GM19025 (cell line): ENCODE measurements around the gene SH3RF3.

Experiments
- ATAC-seq: cut with Tn5 transposase; IDR thresholded peaks from one replicate; pipeline ENCODE4 v1.9.1; 2021; ENCODE audit warnings: mild to moderate bottlenecking, low read depth, moderate library complexity; ENCODE audit not compliant: unreplicated experiment

SH3RF3 gene

DNA sequence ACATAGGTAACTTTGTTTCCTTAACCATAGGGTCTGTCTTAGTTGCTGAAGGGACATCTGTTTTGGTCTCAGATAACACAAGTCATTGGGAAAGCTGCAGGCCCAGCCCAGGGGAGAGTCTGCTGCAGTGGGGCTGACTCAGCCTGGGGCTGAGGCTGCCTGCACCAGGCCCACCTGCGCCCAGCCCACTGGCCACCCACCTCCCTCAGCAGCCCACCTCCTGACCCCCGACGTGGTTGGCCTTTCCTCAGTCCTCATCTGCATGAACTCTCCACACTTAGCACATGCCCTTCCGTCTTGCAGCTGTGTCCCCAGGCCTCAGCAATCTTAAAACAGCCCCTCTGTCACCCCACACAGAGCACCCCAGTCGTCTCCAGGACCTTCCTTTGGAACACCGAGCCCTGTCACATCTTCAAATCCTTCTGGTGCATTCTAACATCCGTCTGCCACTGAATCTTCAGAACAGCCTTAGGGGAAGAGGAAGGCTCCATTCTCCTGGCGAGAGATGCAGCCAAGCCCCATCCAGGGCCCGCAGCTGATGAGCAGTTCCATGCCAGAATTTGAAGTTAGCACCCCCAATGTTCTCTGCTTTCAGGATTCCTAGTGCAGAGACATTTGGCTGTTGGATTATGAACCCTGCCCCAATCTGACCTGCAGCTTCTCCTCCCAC, 253.4 kb downstream of the SH3RF3 start:
- ATAC-seq, result no peak

DNA sequence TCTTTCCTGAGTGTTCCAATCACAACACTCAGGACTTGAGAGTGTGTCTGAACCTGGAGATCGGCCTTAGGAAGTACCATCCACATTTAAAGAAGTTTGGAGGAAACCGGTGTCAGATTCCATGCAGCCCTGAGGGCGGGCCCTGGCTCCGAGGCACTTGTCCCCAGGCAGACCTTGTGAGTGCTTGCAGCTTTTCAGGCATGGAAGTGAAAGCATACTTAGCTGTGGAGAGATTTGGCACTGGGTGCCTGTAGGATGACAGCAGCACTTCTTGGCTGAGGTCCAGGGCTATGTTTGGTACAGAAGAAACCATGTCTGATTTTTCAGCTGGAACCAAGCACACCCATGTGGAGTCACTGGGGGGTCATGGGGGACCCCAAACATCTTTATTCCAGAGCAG, 253.9 kb downstream of the SH3RF3 start:
- ATAC-seq, result no peak

DNA sequence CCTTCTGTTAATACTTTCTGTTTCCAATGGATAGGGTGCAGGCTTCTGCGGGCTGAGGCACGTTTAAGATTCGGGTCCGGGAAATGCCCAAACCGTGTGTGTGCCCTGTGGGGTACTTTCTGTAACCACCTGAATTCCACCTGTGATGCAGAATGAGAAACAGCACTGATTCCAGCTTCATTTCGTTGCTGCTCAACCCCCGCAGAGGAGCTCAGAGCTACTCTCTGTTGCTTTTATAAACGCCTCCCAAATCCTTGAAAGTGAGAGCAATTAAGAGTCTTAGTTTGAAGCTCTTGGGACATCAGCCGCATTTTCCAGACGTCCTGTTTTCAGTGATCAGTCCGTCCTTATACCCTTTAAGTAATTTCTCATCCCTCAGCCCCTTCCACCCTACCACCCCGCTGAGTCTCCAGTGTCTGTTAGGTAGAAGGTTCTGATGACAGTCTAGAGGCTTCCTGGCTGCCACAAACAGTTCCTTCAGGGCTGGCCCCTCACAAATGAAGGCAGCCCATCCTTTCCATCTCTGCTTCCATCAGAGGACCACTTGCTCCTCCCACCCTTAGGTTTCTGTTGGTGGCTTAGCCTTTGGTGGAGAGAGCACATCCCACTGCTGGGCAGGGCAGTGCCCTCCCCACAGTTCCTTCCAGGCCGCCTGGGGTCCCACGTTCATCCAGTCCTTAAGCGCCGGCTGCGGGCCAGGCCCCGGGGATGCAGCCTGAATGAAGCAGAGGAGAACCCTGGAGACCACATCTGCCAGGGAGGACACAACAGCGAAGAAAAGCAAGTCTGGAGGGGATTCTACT, 254.7 kb downstream of the SH3RF3 start:
- ATAC-seq, result no peak

DNA sequence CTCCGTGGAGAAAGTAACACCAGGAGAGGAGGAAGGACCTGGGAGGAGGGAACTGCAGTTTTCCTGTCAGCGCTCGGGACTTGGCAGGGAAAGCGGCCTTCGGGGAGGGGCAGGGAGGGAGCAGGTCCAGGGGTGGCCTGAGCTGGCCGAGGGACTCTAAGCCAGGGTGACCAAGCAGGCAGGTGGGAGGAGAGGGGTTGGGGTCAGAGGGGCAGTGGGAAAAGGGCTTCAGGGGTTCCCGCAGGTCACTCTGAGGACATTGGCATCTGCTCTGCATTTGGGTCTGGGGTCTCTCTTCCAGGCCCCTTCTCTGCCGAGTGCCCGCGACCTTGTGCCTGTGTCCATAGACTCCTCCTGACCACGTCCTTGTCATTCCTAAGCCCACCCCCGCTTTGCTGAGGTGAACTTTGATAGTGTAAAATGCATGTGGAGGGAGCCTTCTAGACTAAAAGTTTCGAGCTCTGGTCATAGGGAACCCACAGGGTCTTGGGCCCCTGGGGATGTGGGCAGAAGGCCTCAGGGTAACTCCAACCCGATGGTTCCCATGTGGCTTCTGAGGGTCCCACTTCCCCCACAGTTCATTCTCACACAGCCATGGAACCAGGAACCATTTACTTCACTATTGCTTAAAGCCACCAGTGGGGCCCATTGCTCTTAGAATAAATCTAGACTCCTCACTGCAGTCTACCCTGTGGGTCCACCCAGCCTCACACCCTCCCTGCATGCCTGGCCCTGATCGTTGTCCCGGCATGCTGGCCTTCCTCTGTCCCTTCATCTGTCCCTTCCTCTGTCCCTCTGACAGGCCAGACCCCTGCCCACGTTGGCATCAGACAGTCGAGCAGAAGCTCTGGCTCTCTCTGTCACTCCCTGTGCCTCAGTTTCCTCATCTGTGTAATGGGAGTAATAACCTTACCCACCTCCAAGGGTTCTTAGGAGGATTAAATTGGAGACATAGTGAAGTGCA, 255.6 kb downstream of the SH3RF3 start:
- no peak for ATAC-seq

DNA sequence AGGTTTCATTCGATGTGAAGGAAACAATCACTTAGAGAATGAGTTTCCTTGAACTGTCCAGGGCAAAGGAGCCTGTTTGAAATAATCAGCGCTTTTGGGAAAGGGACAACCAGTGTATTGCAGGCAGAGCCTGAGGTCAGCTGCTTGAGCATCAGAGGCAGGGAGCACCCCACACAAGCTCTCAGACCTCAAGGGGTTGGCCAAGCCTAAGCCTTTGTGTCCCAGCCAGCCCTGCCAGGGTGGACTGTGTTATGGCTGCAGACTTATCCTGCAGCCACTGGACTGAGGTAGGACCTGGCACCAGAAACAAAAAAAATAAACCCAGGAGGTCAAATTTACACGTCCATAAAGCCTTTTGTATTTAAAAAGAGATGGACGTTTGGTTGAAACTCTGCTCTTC, 256.5 kb downstream of the SH3RF3 start:
- no peak for ATAC-seq

DNA sequence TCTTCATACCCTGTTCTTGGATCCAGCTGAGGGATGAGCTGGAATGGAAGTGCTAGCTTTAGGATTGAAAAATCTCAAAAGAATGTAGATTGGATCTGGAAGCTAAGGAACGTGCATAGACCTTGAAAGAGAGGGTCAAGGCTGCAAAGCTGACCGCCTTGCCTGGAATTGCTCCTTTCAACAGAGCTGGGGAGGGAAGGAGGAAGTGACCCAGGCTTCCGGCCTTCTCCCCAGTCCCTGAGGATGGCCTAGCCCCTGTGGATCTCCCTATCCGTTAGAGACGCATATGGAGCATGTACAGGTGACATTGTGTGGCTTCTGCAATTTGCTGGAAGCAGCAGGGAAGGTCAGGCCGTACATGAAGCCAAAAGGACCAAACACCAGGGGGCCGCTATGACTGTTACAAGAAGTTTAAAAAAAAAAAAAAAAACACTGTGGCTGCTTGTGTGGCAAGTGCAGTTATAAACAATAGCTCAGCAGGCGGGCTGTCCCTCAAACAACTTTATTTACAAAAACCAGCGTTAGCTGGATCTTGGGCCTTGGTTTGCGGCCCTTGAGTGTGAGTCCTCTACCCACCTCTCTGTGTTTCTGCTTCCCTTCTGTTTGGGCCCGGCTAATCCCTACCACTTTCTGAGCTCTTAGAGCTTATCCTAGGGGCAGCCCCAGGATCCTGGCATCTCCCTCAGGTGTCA, 257.1 kb downstream of the SH3RF3 start:
- ATAC-seq, result no peak

DNA sequence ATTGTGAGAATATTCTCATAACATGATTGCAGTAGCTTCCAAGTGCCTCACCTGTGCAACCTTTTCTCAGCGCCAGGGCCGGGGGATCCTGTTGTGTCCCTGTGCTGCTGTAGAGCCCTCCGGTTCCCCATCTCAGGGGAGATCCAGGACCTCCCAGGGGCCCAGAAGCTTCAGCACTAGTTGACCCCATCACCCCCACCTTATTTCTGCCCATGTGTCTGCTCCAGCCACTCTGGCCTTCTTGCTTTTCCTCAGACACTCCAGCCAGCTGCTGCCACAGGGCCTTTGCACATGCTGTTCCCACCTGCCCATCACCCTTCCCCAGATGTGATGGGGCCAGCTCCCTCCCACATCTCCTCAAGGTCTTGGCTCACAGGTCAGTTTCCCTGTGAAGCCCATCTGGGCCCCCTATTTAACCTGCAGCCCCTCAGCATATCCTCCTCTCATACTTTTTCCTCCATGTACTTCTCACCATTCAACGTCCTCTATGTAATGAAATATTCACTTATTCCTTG, 258.3 kb downstream of the SH3RF3 start:
- no peak for ATAC-seq

DNA sequence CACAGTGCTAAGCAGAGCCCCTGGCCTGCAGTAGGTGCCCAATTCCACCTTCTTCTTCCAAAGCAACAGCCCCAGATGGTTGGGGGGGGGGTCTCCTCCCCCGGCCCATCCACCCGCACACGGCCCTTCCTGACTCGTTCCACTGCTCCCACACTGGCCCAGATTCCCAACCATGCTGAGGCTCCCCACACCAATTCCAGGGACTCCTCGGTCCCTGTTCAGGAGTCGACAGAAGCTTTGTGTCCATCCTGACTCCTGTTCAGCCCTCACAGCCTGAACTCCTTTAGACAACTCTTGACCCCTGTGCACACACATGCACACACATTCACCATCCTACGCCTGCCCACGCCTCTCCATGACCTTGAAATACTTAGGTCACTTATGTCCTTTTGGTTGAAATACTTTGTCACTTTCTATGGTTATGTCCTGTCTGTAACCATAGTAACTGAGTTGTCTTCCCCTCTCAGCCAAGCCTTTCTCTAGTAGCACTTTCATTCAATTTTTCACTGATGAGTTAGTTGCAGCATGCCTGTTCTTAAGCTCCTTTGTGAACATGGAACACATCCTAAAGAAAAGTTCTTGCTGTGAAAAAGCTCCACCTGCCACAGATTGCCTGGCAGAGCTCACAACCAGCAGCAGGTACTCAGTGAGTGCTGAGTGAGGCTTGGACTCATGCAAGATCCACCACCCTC, 258.9 kb downstream of the SH3RF3 start:
- ATAC-seq, result no peak

DNA sequence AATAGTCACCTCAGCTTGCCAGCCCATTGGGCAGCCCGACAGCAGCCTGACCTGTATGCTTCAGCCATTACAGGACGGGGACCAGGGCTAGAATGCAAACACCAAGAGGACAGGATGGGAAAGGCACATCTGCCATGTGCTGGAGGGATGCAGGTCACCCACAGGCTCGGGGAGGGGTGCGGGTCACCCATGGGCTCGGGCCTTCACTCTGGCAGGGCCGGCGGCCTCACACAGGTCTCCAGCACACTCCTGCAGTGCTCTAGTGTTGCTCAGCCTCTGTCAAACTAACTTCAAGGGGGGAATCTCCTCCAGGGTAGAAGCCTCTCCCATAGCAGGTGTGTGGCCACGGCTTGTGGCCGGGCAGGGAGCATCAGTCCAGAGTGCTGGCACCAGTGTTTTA, 262.2 kb downstream of the SH3RF3 start:
- ATAC-seq, result no peak

DNA sequence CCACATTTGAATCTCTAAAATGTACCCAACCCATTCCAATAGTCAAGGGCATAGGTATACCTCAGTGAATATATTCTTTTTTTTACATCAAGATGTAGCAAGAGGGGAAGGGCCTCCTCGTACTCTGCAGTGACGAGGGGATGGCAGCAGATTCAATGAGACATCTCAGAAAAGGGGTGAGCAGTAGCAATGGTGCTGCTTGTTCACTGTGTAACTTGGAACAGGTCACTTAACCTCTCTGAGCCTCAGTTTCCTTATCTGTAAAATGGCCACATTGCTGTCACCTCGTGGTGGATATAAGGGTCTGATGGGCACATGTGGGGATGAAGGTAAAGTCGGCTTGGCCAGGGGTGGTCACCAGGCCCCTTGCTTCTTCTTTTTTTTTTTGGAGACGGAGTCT, 263.1 kb downstream of the SH3RF3 start:
- no peak for ATAC-seq

DNA sequence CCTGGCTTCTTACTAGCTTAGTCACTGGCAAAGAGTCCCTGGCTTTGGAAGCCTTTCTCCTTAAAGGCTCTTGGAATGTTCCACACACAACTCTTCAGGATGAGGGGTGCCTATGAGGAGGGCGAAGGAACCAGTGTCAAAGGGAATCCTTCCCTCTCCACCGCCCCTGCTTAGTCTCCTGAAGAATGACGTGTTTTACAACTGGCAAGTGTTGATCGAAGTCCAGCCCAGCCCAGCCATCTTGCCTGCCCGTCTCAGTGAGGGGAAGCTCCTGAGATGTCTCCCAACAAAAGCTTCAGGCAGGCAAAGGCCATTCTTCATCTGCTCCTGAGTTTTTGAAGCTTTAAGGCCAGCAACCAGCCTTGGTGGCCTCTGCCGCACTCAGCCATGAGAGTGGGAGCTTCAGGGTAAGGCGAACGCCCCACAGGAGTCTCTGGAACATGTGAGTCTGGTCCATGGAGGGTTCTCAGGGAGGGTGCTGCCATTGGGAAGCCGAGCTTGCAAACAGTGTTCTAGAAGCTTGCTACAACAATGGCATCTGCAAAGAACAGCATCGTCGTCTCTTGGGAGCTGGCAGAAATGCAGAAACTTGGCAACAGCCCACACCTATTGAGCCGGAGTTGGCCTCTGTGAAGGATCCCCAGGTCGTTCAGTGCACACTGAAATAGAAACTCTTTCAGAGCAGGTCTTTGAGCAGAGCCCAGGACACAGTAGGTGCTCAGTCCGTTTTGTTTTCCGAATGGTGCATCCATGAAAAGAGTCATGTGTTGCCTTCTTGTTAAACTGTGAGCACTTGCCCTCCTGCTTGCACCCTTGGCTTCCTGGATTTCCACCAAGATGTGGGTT, 264.0 kb downstream of the SH3RF3 start:
- no peak for ATAC-seq

DNA sequence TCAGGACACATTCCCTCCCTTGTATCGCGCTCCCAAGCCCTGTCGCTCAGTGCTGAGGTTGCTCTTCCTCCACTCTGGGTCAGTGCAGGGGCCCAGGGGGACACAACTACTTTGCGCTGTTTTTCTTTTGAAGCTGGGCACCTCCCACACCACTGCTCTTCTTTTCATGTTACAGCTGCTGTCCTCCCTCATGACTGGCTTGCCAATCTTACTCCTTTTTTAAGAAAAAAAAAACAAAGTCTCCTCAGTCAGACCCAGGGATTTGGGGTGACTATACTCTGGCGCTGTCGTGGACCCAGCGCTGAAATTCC, 264.6 kb downstream of the SH3RF3 start:
- no peak for ATAC-seq

DNA sequence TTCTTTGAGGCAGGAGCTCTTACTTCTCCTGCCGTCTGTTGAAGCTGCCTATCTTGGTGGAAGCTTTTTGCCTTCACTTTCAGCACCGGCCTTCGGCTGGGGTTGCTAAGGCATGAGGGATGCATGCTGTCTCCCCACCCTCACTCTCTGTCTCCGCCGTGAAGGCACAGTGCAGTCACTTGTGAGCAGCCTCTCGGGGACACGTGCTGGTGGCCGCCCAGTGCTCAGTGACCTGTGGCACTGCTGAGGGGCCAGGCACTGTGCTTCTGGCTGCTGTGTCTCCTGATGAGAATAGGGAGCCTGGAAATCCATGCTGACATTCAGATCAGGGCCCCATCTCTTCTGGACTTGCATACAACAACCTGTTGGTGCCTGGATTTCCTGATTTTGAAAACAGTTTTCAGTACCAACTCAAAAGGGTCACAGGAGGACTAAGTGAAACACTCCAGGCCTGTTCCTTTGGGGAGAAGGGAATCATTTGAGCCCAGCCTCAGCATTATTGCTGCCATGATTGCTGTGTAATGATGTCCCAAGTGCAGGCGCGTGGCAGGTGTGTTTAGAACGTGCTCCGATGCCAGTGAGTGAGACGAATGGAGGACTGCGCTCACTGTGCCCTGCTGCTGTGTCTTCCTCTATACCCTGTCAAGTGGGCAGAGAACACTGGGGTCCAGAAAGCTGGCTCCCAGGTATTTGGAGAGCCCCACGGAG, 266.6 kb downstream of the SH3RF3 start:
- no peak for ATAC-seq

DNA sequence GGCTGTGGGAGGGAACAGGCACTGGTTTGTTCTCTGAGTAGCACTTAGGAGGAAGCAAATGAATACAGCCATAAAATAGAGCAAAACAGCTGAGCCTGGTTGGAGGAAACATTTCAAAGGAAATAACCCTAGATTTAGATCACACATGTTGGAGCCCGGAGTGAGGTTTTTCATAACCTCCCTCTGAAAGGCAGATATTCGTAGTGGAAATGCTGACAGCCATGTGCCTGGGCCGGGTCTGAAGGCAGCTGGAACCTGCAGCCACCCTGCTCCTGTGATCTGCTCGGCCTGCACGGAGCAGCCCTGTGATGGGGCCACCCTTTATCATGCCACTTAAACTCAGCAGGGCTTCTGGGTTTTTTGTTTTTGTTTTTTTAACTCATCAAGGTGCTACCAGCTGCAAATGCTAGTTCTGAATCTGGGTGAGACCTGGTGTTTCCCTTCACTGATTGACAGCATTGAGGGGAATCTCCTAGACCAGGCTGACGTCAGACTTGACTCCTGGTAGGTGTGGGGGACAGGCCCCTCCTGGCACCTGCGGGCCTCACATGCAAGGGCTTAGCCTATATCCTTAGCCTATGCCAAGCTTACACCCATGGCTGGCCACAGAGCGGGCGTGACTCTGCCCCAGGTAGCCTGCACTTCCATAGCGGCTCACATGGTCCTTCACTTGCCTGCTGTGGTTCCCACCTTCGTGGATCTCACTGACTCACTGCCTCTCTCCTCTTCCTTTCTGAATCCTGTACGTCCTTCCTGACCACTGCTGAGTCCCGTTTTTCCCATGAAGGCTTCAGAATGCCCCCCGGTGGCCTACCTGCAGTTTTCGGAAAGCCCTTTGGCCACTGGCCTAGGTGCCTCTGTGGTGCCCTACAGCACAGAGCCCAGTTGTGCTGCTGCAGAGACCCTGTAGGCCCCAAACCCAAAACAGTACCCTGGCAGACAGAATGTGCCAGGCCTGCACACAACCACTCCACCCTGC, 267.5 kb downstream of the SH3RF3 start:
- no peak for ATAC-seq

DNA sequence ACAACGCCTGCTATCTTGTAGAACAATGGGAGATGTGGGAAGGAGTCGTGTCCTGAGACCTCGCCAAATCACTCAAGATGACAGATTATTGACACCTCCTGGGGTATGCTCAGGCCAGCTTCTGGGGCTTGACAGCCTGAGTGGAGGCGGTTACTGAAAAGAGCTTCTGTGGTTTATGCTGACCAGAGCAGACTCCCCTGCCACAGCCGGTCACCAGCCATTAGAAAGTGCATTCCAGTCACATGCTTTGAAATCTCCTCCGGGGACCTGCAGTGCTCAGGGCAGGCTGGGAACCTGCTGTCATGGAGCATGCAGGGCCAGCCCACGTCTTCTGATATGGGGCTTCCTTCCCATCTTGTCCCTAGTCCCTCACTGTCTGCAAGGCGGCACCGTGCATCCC, 268.9 kb downstream of the SH3RF3 start:
- no peak for ATAC-seq

DNA sequence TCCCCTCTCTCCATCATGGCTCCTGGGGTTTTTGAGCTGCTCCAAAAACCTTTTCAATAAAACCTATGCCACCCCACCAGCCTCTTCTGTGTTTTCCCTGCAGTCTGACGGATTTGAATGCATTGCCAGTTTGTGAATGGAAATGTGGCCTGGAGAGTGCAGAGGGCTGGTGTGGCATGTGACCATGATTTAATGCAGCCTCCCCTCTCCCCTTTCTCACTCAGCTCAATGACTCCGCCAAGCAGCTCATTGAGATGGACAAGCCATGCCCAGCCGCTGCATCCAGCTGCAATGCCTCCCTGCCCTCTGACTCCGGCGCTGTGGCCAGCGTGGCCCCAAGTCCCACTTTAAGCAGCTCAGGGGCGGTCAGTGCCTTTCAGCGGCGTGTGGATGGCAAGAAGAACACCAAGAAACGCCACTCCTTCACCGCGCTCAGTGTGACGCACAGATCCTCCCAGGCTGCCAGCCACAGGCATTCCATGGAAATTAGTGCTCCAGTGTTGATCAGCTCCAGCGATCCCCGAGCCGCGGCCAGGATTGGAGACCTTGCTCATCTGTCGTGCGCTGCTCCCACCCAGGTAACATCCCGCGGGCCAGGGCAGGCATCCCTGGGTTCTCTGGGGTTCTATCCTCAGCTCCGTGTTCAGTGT, 269.5 kb downstream of the SH3RF3 start:
- ATAC-seq, result no peak

DNA sequence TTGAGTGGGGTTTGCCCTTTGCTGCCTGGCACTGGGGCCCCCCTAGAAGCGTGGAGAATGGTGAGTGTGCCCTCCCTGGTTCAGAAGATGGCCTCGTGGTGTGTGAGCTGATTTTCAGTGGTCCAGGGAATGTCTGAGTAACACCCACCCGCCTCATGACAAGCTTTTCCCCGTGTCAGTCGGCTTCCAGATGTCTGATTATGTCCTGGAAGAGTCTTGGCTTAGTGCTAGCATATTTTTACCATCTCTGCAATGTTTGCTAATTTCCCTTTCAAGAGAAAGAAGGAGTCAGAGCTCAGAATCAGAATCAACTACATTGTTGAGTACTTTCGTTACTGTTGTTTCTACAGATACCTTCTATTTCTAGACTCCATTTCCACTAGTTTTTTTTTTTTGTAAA, 270.1 kb downstream of the SH3RF3 start:
- ATAC-seq, result no peak
